GM21515 (cell line): ENCODE measurements around the gene H2BW2.
"Not testable (repeated sequence)": the region's sequence is repeated elsewhere in the genome, so short reads cannot be mapped to it uniquely, and the experiment has no call there.

Source experiments
- ATAC-seq: cut with Tn5 transposase; IDR thresholded peaks from one replicate; pipeline ENCODE4 v1.9.1; 2021; ENCODE audit not compliant: unreplicated experiment

Gene H2BW2

GRCh38 chrX:104039689-104040505, at the start of gene H2BW2:
H2BW2 (plus strand) TSS chrX:104039956; CDS start chrX:104039995, 39 bp downstream.
- no peak for ATAC-seq

GRCh38 chrX:103999234-103999633, 40.5 kb upstream of the H2BW2 start:
- ATAC-seq, result peak; percentile 79

- ATAC-seq, result no peak
These were observed 30.9 kb upstream of the H2BW2 start for GRCh38 chrX:104008831-104009230.

GRCh38 chrX:104013158-104013557, 26.6 kb upstream of the H2BW2 start:
- ATAC-seq, result no peak

- ATAC-seq, result no peak
These were observed 26.1 kb upstream of the H2BW2 start, which contains the start of gene H2BW1 for GRCh38 chrX:104013606-104014005. H2BW1 (minus strand) TSS chrX:104013708; CDS start chrX:104013576, 132 bp downstream.

- not testable (repeated sequence) for ATAC-seq
These were observed 24.2 kb upstream of the H2BW2 start for GRCh38 chrX:104015576-104015975.

GRCh38 chrX:104018126-104018525, 21.6 kb upstream of the H2BW2 start:
- ATAC-seq, result no peak

GRCh38 chrX:104041003-104041402, 1.2 kb downstream of the H2BW2 start:
- ATAC-seq, result no peak

GRCh38 chrX:104045642-104046041, 5.9 kb downstream of the H2BW2 start:
- no peak for ATAC-seq

- no peak for ATAC-seq
These were observed 7.4 kb downstream of the H2BW2 start for GRCh38 chrX:104047171-104047570.

- ATAC-seq, result not testable (repeated sequence)
These were observed 15.2 kb downstream of the H2BW2 start for GRCh38 chrX:104054956-104055355.

- not testable (repeated sequence) for ATAC-seq
These were observed 22.9 kb downstream of the H2BW2 start for GRCh38 chrX:104062636-104063035.

GRCh38 chrX:104075778-104076445, 36.2 kb downstream of the H2BW2 start, which contains the start of gene TMSB15C:
TMSB15C (minus strand) TSS chrX:104076236.
- ATAC-seq, result peak; percentile 98

GRCh38 chrX:104077854-104078253, 38.1 kb downstream of the H2BW2 start:
- not testable (repeated sequence) for ATAC-seq

GRCh38 chrX:104084063-104084462, 44.3 kb downstream of the H2BW2 start:
- ATAC-seq, result no peak

- no peak for ATAC-seq
These were observed 45.0 kb downstream of the H2BW2 start for GRCh38 chrX:104084534-104085277.

GRCh38 chrX:104085477-104085876, 45.7 kb downstream of the H2BW2 start:
- no peak for ATAC-seq

- no peak for ATAC-seq
These were observed 46.2 kb downstream of the H2BW2 start for GRCh38 chrX:104085919-104086318.
